Measurements from ENCODE around the gene SORT1.

Gene SORT1

DNA sequence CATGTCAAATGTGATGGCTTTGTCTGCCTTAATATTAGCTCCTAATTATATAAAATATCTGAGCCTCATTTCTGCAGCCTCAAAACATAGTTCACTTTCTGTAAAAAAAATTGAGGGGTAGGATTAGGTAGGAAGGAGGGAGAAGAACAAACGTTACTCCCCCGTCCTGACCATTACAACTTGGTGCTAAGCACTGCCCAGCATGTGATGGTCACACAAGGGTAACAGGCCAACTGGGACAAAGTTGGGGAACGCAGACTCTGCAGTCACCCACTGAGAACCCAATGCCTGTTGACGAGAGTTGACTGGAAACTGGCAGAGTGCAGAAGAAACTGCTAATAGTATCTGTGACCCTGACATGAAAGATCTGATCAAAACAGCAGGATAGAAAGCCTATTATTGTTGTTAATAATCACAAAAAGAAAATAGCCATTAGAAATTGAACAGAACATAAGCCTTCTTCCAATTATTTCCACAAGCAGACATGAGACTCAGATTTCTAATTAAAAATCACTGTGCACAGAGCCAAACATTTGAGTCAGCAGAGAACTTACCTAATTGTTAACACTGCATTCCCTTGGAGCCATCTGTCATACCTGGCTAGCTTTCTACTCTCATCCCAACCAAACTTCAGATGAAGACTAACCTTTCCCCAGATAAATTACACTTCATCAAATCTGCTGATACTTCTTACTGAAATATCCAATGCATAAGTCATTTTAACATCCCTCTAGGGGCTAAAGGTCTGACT lies 5.5 kb downstream of the SORT1 start:
- no peak overlapping the region for H3K9ac ChIP-seq (ENCODE audit: low read length)
- no peaks in the 10 kb centered on the region for H3K27me3 ChIP-seq (ENCODE audit: insufficient read depth, low read length, poor library complexity)
- WGBS (ENCODE audit: extremely low coverage, insufficient coverage, low lambda C conversion rate), result no CpG with 5 or more reads among the region's 4 CpGs
- no peak overlapping the region for H3K4me2 ChIP-seq (ENCODE audit: low read length)
- H3K79me1 ChIP-seq (ENCODE audit: low read length), result peaks cover 11% of the 10 kb centered on the region
- H4K8ac ChIP-seq (ENCODE audit: low read depth, low read length), result no peak overlapping the region
- peaks cover 3% of the 10 kb centered on the region for H3K4me1 ChIP-seq (ENCODE audit: control insufficient read depth, low read depth, low read length)
- no peak overlapping the region for H4K5ac ChIP-seq (ENCODE audit: low read length)
- no peak for DNase-seq
- no peak overlapping the region for H2BK120ac ChIP-seq (ENCODE audit: low read depth, low read length)
- H3K18ac ChIP-seq (ENCODE audit: low read length), result no peak overlapping the region
- H3K56ac ChIP-seq (ENCODE audit: low read length), result no peak overlapping the region
- H2AK5ac ChIP-seq (ENCODE audit: low read length), result no peak overlapping the region
- H3K4me3 ChIP-seq (ENCODE audit: low read length), result no peak overlapping the region
- no peak overlapping the region for H3K27ac ChIP-seq (ENCODE audit: low read depth, low read length)
- H2BK5ac ChIP-seq (ENCODE audit: low read length), result no peak overlapping the region
- H3K23ac ChIP-seq (ENCODE audit: low read length), result no peak overlapping the region
- no peaks in the 10 kb centered on the region for H3K36me3 ChIP-seq (ENCODE audit: control insufficient read depth, insufficient read depth, low read length)
- no peak overlapping the region for H3K4ac ChIP-seq (ENCODE audit: low read depth, low read length)
- H3K79me2 ChIP-seq (ENCODE audit: control insufficient read depth, insufficient read depth, low read length), result peaks cover 11% of the 10 kb centered on the region
- no peak overlapping the region for H2BK15ac ChIP-seq (replicated peaks; ENCODE audit: low read depth)

DNA sequence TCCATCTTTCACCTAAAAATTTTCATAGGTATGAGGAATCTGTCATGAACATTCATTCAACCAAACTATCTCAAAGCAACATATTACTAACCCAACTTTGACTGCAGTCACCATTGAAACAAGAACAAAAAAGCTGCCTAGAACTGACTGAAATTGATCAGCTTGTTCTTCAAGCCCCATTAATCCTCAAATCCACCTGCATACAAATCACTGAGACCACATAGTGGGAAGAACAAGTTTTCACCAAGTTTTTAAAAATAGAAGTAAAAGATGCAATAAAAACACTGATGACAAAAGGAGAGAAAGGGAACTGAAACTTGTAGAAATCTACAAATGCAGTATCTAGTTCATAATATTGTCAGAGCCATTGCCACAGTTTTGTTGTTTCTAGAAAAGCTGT lies 6.1 kb downstream of the SORT1 start:
- no peak overlapping the region for H2BK15ac ChIP-seq (replicated peaks; ENCODE audit: low read depth)
- H3K4me3 ChIP-seq (ENCODE audit: low read length), result no peak overlapping the region
- H3K79me1 ChIP-seq (ENCODE audit: low read length), result peaks cover 11% of the 10 kb centered on the region
- no peak overlapping the region for H3K23ac ChIP-seq (ENCODE audit: low read length)
- H4K8ac ChIP-seq (ENCODE audit: low read depth, low read length), result no peak overlapping the region
- peaks cover 3% of the 10 kb centered on the region for H3K4me1 ChIP-seq (ENCODE audit: control insufficient read depth, low read depth, low read length)
- H3K4ac ChIP-seq (ENCODE audit: low read depth, low read length), result no peak overlapping the region
- no peak overlapping the region for H3K9ac ChIP-seq (ENCODE audit: low read length)
- no peak overlapping the region for H4K5ac ChIP-seq (ENCODE audit: low read length)
- H3K56ac ChIP-seq (ENCODE audit: low read length), result no peak overlapping the region
- no peak overlapping the region for H3K27ac ChIP-seq (ENCODE audit: low read depth, low read length)
- no peak overlapping the region for H2AK5ac ChIP-seq (ENCODE audit: low read length)
- no peak overlapping the region for H3K18ac ChIP-seq (ENCODE audit: low read length)
- no peak for DNase-seq
- no peak overlapping the region for H3K4me2 ChIP-seq (ENCODE audit: low read length)
- H2BK120ac ChIP-seq (ENCODE audit: low read depth, low read length), result no peak overlapping the region
- no peak overlapping the region for H2BK5ac ChIP-seq (ENCODE audit: low read length)
- H3K36me3 ChIP-seq (ENCODE audit: control insufficient read depth, insufficient read depth, low read length), result no peaks in the 10 kb centered on the region
- H3K79me2 ChIP-seq (ENCODE audit: control insufficient read depth, insufficient read depth, low read length), result peaks cover 11% of the 10 kb centered on the region
- H3K27me3 ChIP-seq (ENCODE audit: insufficient read depth, low read length, poor library complexity), result no peaks in the 10 kb centered on the region

DNA sequence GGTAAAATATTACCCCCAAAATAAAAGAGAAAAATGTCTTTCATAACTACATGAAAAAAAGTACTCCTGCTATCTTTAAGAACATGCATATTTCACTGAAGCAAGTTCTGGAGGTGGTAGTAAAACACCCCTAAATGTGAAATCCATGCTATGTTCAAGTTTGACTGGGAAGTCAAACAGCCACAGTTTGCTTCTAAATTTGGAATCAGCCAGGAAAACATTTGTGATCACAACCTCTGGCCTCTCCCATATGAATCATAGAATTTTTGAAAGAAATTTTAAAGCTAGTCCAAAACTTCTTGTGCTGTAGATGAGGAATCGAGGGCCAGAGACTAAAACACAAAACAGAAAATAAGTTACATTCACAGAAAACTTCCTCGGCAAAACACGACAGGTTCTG lies 6.6 kb downstream of the SORT1 start:
- no peak overlapping the region for H2BK120ac ChIP-seq (ENCODE audit: low read depth, low read length)
- H3K79me1 ChIP-seq (ENCODE audit: low read length), result peaks cover 8% of the 10 kb centered on the region
- H3K36me3 ChIP-seq (ENCODE audit: control insufficient read depth, insufficient read depth, low read length), result no peaks in the 10 kb centered on the region
- peaks cover 11% of the 10 kb centered on the region for H3K79me2 ChIP-seq (ENCODE audit: control insufficient read depth, insufficient read depth, low read length)
- no peak overlapping the region for H3K27ac ChIP-seq (ENCODE audit: low read depth, low read length)
- no peak overlapping the region for H2AK5ac ChIP-seq (ENCODE audit: low read length)
- no peak overlapping the region for H3K4me3 ChIP-seq (ENCODE audit: low read length)
- H3K27me3 ChIP-seq (ENCODE audit: insufficient read depth, low read length, poor library complexity), result no peaks in the 10 kb centered on the region
- H3K9ac ChIP-seq (ENCODE audit: low read length), result no peak overlapping the region
- H4K8ac ChIP-seq (ENCODE audit: low read depth, low read length), result no peak overlapping the region
- no peak overlapping the region for H2BK15ac ChIP-seq (replicated peaks; ENCODE audit: low read depth)
- H3K56ac ChIP-seq (ENCODE audit: low read length), result no peak overlapping the region
- H4K5ac ChIP-seq (ENCODE audit: low read length), result no peak overlapping the region
- no peaks in the 10 kb centered on the region for H3K4me1 ChIP-seq (ENCODE audit: control insufficient read depth, low read depth, low read length)
- WGBS (ENCODE audit: extremely low coverage, insufficient coverage, low lambda C conversion rate), result no CpG with 5 or more reads among the region's 3 CpGs
- H3K18ac ChIP-seq (ENCODE audit: low read length), result no peak overlapping the region
- no peak overlapping the region for H3K23ac ChIP-seq (ENCODE audit: low read length)
- H3K4me2 ChIP-seq (ENCODE audit: low read length), result no peak overlapping the region
- no peak overlapping the region for H2BK5ac ChIP-seq (ENCODE audit: low read length)
- no peak overlapping the region for H3K4ac ChIP-seq (ENCODE audit: low read depth, low read length)
- no peak for DNase-seq

DNA sequence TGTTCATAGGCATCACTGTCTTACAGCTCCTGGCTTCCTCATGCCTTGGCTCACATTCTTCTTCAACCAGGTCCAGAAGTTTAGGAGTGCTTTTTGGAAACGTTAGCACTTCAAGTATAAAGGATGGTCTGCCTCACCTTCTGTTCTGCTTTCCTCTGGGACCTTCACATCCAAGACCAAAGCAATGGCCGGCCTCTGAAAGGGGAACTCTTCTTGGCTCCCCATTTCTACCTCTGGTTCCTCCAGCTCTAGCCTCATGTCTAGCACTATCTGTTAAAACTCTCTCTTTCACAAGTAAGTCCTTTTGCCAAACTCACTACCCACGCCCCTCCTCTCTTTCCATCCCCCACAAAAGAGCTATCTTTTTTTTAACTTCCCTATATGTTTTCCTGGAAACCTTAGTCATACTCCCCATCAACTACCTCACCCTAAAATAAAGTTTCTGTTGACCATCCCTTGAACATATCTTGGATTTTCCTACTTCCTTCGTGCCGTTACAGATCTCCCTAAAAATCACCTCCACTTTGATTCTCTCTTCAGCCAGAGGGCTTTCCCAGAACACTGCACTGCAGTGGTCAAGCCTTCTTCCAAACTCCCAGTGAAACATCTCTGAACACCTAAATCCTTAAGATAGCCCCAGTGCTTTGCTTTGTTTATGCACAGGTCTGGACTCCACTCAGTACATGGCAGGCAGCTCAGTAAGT lies 7.9 kb downstream of the SORT1 start:
- Histone ChIP-seq H3K23ac (ENCODE audit: low read length) (no peak overlapping the region), H3K18ac (ENCODE audit: low read length) (no peak overlapping the region), H3K4ac (ENCODE audit: low read depth, low read length) (no peak overlapping the region), H3K79me1 (ENCODE audit: low read length) (peaks cover 10% of the 10 kb centered on the region), H4K8ac (ENCODE audit: low read depth, low read length) (no peak overlapping the region), H3K4me3 (ENCODE audit: low read length) (no peak overlapping the region), H2AK5ac (ENCODE audit: low read length) (no peak overlapping the region), H3K27me3 (ENCODE audit: insufficient read depth, low read length, poor library complexity) (no peaks in the 10 kb centered on the region), H2BK120ac (ENCODE audit: low read depth, low read length) (no peak overlapping the region), H4K5ac (ENCODE audit: low read length) (no peak overlapping the region), H3K4me2 (ENCODE audit: low read length) (no peak overlapping the region), H3K79me2 (ENCODE audit: control insufficient read depth, insufficient read depth, low read length) (peaks cover 13% of the 10 kb centered on the region), H3K27ac (ENCODE audit: low read depth, low read length) (no peak overlapping the region), H3K9ac (ENCODE audit: low read length) (no peak overlapping the region), H3K56ac (ENCODE audit: low read length) (no peak overlapping the region), H3K36me3 (ENCODE audit: control insufficient read depth, insufficient read depth, low read length) (no peaks in the 10 kb centered on the region), H2BK5ac (ENCODE audit: low read length) (no peak overlapping the region), H2BK15ac (replicated peaks; ENCODE audit: low read depth) (no peak overlapping the region), H3K4me1 (ENCODE audit: control insufficient read depth, low read depth, low read length) (no peaks in the 10 kb centered on the region)
- 100% methylated on average over 1 of the region's 5 CpGs for WGBS (ENCODE audit: extremely low coverage, insufficient coverage, low lambda C conversion rate)
- no peak for DNase-seq

DNA sequence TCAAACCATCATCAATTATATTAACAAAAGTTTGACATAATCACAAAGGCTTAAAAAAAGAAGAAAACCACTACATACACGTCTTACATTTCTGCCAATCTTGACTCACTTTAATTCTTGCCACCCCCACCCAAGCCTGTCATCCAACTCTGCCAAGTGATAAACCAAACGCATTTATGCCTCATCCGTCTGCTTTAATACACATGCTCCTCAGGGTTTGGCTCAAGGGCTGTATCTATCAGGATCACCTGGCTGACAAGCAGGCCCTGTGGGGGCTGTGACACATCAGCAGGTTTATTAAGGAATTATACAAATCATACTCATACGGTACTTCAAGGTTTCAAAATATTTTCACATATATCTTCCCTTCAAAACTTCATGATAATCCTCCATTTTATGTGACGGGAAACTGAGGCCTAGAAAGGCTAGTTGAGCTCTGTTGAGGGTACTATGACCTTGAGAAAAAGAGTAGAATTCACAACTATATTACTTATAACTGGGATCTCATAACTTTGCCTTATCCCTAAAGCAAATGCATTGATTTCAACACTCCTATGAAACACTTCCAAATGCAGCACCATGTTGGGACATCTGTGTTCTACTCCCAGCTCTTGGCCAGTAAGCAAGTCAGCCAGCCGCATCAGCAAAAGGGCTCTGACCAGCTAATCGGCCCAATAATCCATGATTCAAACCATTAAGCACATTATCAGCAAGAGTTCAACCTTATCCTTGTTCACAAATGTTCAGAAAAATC lies 8.7 kb downstream of the SORT1 start:
- no peak overlapping the region for H2BK120ac ChIP-seq (ENCODE audit: low read depth, low read length)
- H2AK5ac ChIP-seq (ENCODE audit: low read length), result no peak overlapping the region
- no peak overlapping the region for H3K18ac ChIP-seq (ENCODE audit: low read length)
- no peaks in the 10 kb centered on the region for H3K27me3 ChIP-seq (ENCODE audit: insufficient read depth, low read length, poor library complexity)
- DNase-seq, result no peak
- H3K36me3 ChIP-seq (ENCODE audit: control insufficient read depth, insufficient read depth, low read length), result no peaks in the 10 kb centered on the region
- H3K4ac ChIP-seq (ENCODE audit: low read depth, low read length), result no peak overlapping the region
- H3K4me2 ChIP-seq (ENCODE audit: low read length), result no peak overlapping the region
- no peak overlapping the region for H4K8ac ChIP-seq (ENCODE audit: low read depth, low read length)
- WGBS (ENCODE audit: extremely low coverage, insufficient coverage, low lambda C conversion rate), result no CpG with 5 or more reads among the region's 7 CpGs
- H3K9ac ChIP-seq (ENCODE audit: low read length), result no peak overlapping the region
- no peak overlapping the region for H2BK5ac ChIP-seq (ENCODE audit: low read length)
- H3K56ac ChIP-seq (ENCODE audit: low read length), result no peak overlapping the region
- no peak overlapping the region for H3K4me3 ChIP-seq (ENCODE audit: low read length)
- peaks cover 14% of the 10 kb centered on the region for H3K79me2 ChIP-seq (ENCODE audit: control insufficient read depth, insufficient read depth, low read length)
- no peaks in the 10 kb centered on the region for H3K4me1 ChIP-seq (ENCODE audit: control insufficient read depth, low read depth, low read length)
- H4K5ac ChIP-seq (ENCODE audit: low read length), result no peak overlapping the region
- peaks cover 10% of the 10 kb centered on the region for H3K79me1 ChIP-seq (ENCODE audit: low read length)
- H3K27ac ChIP-seq (ENCODE audit: low read depth, low read length), result no peak overlapping the region
- no peak overlapping the region for H3K23ac ChIP-seq (ENCODE audit: low read length)
- H2BK15ac ChIP-seq (replicated peaks; ENCODE audit: low read depth), result no peak overlapping the region

Data from mesendoderm (in vitro differentiated cells).